Ovary (tissue), 3 donors: ENCODE results near the gene SNX32.

Experiments
- CTCF ChIP-seq, 3 donors: fragments of 450-650 bp in 2 of 3; fragments of 200-600 bp in 1 of 3; IDR thresholded peaks; one replicate each; pipeline versions ENCODE4 v1.5.1 to v1.8.0; 2016 to 2022; ENCODE audit warnings: antibody characterized with exemption in 3 of 3, mild to moderate bottlenecking in 1 of 3
- EP300 ChIP-seq: sonication (generic); formaldehyde crosslinking; IDR thresholded peaks from one replicate; pipeline ENCODE4 v1.6.1; 2017; ENCODE audit warnings: antibody characterized with exemption
- POLR2A ChIP-seq: fragments of 450-650 bp; IDR thresholded peaks from one replicate; pipeline ENCODE4 v1.6.1; 2017; ENCODE audit warnings: antibody characterized with exemption, mild to moderate bottlenecking, moderate library complexity
- donor health status: DM: no; HTN: no; CAD: no.

GRCh38 chr11:65786786-65787636, 46.8 kb upstream of the SNX32 start, which contains the start of gene OVOL1:
- TF ChIP-seq CTCF (IDR thresholded peaks at IDR 0.05) (no peak), EP300 (no peak), POLR2A (no peak)
